HepG2 (cell line): ENCODE results near the gene ZNF581. TPM values are rescaled to one million over a fixed set of nuclear protein-coding genes. Genes with fewer than 3 reads are reported as not detected.

Experiments used
- AHR ChIP-seq: IDR thresholded peaks from 2 replicates; pipeline ENCODE4 v1.6.1; 2018; ENCODE audit warnings: missing genetic modification reagents, missing compliant biosample characterization
- AKAP8 ChIP-seq: sonication (generic); formaldehyde crosslinking; IDR thresholded peaks from 2 replicates; pipeline ENCODE4 v1.5.1; 2020; ENCODE audit warnings: mild to moderate bottlenecking, missing genetic modification reagents
- ISL2 ChIP-seq: sonication (generic); formaldehyde crosslinking; IDR thresholded peaks from 2 replicates; pipeline ENCODE4 v1.5.0; 2020; ENCODE audit warnings: missing genetic modification reagents
- NFIC ChIP-seq: IDR thresholded peaks from 2 replicates; pipeline ENCODE4 v1.6.1; 2012; ENCODE audit warnings: mild to moderate bottlenecking, low read length, inconsistent platforms
- PCBP1 ChIP-seq: fragments of 200-400 bp; formaldehyde crosslinking; IDR thresholded peaks from 2 replicates; pipeline ENCODE4 v1.6.1; 2017; ENCODE audit warnings: mild to moderate bottlenecking, low read depth, low read length, borderline replicate concordance
- ZBTB49 ChIP-seq: sonication (generic); formaldehyde crosslinking; IDR thresholded peaks from 2 replicates; pipeline ENCODE4 v1.4.0; 2020; ENCODE audit warnings: missing genetic modification reagents, borderline replicate concordance
- ZNF577 ChIP-seq: sonication (generic); formaldehyde crosslinking; IDR thresholded peaks from 2 replicates; pipeline ENCODE4 v1.4.0; 2020; ENCODE audit warnings: mild to moderate bottlenecking, low read depth, missing genetic modification reagents, borderline replicate concordance
- ZNF687 ChIP-seq: sonication (generic); formaldehyde crosslinking; IDR thresholded peaks from 2 replicates; pipeline ENCODE4 v1.5.1; 2020; ENCODE audit warnings: mild to moderate bottlenecking, missing genetic modification reagents, moderate library complexity
- polyA plus RNA-seq, 8 experiments: library from polyadenylated mRNA; depleted of rRNA in 3 of 8; stranded (reverse) in 7 of 8; unstranded in 1 of 8; fragments of >200 nt; fragmentation: Illumina TruSeq in 4 of 8; extraction: Trizol in 4 of 8; gene quantifications; 2 replicates each; pipeline versions ENCODE4 v1.2.1 to v1.2.3, GENCODE V29; 2011 to 2016; ENCODE audit warnings: low read depth in 4 of 8, missing spikeins in 1 of 8, mixed read lengths in 1 of 8; ENCODE audit not compliant: insufficient read depth in 1 of 8
- total RNA-seq, 5 experiments: library from RNA; depleted of rRNA; stranded (reverse); fragments of >200 nt; fragmentation: Illumina TruSeq; extraction: Trizol; gene quantifications; 2 replicates each; pipeline ENCODE4 v1.2.3, GENCODE V29; 2016; ENCODE audit warnings: low read depth in 1 of 5

The ZNF581 gene
- total and polyA plus RNA-seq, 2 of the 13 experiments (the other 11 are each of a cell fraction or from before 2014, with no cell fraction given) = 19.6 to 49.5 TPM

DNA sequence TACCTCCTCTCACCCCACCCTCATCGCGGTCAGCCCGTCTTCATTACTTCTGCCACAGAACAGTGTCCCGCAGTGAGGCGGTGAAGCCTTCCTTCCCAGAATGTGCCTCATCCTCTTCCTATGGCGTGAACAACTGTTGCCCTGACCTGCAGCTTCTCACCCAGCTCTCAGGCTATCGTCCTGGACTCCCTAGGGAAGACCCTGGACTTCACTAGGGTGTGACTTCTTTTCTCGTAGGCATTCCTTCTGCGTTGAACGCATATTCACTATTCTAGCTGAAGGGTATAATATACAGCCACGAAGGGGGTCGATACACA is 37.0 kb upstream of the ZNF581 start (continued):
- 0 out of 2 replicates have a peak, but pooled peaks have one; percentile 3 for TF ChIP-seq ZNF687
- TF ChIP-seq NFIC = no peak
- TF ChIP-seq ZNF577 = no peak
- TF ChIP-seq ZBTB49 (CRISPR knock-in tag) = no peak
- TF ChIP-seq PCBP1 = no peak
- 0 out of 2 replicates have a peak, but pooled peaks have one; percentile 41 for TF ChIP-seq AKAP8 (CRISPR knock-in tag)
- no peak for TF ChIP-seq AHR (CRISPR knock-in tag)
- TF ChIP-seq ISL2 (CRISPR knock-in tag) = no peak
